Upper lobe of left lung (tissue), 4 donors: ENCODE results near the gene PALLD.

Experiments
- POLR2A ChIP-seq, 4 donors: fragments of 450-650 bp; IDR thresholded peaks; one replicate each; pipeline ENCODE4 v1.5.1; 2016 to 2017; ENCODE audit warnings: antibody characterized with exemption in 4 of 4, mild to moderate bottlenecking in 2 of 4
- POLR2AphosphoS5 ChIP-seq, 2 donors: sonication (generic); formaldehyde crosslinking; IDR thresholded peaks; one replicate each; pipeline ENCODE4 v1.5.1; 2017; ENCODE audit warnings: antibody characterized with exemption in 2 of 2
- TF ChIP-seq, protein P1 (sequence below), 6 experiments: fragments of 450-650 bp in 4 of 6; fragments of 200-600 bp in 2 of 6; sonication (generic) in 2 of 6; IDR thresholded peaks; one replicate each; pipeline ENCODE4 v1.5.1; 2016 to 2019; ENCODE audit warnings: antibody characterized with exemption in 6 of 6

DNA sequence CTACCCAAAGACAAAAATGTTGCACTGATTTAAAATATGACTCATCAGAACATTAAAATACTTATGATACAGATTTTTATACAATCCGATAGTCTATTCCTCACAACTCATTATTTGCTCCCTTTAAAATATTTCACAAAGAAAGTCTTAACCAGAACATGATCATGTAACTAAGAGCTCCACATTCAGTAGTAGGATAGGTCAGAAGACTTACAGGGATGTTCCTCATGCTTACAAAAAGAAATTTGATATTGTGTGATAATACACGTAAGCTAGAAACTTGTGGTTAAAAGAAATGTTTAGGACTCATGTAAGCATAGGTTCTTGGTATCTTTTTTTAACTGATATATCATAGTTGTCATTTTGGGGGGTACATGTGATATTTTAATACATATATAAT lies 235.9 kb downstream of the PALLD start:
- TF ChIP-seq, protein P1, sequence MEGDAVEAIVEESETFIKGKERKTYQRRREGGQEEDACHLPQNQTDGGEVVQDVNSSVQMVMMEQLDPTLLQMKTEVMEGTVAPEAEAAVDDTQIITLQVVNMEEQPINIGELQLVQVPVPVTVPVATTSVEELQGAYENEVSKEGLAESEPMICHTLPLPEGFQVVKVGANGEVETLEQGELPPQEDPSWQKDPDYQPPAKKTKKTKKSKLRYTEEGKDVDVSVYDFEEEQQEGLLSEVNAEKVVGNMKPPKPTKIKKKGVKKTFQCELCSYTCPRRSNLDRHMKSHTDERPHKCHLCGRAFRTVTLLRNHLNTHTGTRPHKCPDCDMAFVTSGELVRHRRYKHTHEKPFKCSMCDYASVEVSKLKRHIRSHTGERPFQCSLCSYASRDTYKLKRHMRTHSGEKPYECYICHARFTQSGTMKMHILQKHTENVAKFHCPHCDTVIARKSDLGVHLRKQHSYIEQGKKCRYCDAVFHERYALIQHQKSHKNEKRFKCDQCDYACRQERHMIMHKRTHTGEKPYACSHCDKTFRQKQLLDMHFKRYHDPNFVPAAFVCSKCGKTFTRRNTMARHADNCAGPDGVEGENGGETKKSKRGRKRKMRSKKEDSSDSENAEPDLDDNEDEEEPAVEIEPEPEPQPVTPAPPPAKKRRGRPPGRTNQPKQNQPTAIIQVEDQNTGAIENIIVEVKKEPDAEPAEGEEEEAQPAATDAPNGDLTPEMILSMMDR (IDR thresholded peaks at IDR 0.05), result no peak
- no peak for TF ChIP-seq POLR2AphosphoS5 (IDR thresholded peaks at IDR 0.05)
- TF ChIP-seq POLR2A (IDR thresholded peaks at IDR 0.05), result no peak
